ENCODE data around the gene KCNN4. TPM values are rescaled to one million over a fixed set of nuclear protein-coding genes. Genes with fewer than 3 reads are reported as not detected.
A peak's percentile ranks its signal among the peaks of the same experiment; 100 is the strongest.
"Not testable (repeated sequence)": the region's sequence is repeated elsewhere in the genome, so short reads cannot be mapped to it uniquely, and the experiment has no call there.

KCNN4 gene
- total and polyA plus RNA-seq, 2 experiments from 2014 or later, result 3.6 to 5.4 TPM

DNA sequence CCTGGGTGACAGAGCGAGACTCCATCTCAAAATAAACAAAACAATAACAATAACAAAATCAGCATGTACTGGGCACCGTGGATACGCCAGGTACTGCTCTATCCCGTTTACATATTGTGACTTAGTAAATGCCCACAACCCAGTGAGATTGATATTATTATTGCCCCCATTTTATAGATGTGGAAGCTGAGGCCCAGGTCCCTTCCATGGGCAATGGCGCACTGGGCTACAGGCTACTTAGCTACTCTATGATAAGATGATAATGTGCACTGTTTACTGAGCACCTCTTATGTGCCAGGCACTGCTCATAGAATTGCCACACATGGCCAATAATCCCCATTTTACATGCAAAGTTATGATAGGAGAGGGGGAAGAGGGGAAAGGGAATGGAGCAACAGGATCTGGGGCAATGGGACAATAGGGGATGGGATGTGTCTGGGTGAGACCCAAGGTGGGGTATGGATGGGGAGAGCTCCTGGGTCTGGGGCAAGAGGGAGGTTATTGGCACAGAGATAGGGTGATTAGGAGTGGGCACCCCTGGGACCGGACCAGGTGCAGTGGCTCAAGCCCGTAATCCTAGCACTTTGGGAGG is 5.4 kb downstream of the KCNN4 start:
- Histone ChIP-seq H4K20me1 (ENCODE audit: insufficient read depth, poor library complexity, severe bottlenecking) (no peaks in the 10 kb centered on the region), H3K4me2 (no peak overlapping the region), H2AFZ (no peak overlapping the region), H3K36me3 (replicated peaks; ENCODE audit: insufficient read depth, low read depth) (no peaks in the 10 kb centered on the region), H3K9me2 (replicated peaks; ENCODE audit: insufficient read depth) (no peaks in the 10 kb centered on the region), H3K27me3 (no peaks in the 10 kb centered on the region), H3K79me2 (no peaks in the 10 kb centered on the region), H3K4me1 (ENCODE audit: insufficient read depth) (peaks cover 15% of the 10 kb centered on the region), H3K9me3 (ENCODE audit: low read depth) (no peaks in the 10 kb centered on the region), H3K4me3 (no peak overlapping the region), H3K27ac (no peak overlapping the region)
- DNase-seq (ENCODE audit: low spot score), result no peak
- TF ChIP-seq, protein P1, sequence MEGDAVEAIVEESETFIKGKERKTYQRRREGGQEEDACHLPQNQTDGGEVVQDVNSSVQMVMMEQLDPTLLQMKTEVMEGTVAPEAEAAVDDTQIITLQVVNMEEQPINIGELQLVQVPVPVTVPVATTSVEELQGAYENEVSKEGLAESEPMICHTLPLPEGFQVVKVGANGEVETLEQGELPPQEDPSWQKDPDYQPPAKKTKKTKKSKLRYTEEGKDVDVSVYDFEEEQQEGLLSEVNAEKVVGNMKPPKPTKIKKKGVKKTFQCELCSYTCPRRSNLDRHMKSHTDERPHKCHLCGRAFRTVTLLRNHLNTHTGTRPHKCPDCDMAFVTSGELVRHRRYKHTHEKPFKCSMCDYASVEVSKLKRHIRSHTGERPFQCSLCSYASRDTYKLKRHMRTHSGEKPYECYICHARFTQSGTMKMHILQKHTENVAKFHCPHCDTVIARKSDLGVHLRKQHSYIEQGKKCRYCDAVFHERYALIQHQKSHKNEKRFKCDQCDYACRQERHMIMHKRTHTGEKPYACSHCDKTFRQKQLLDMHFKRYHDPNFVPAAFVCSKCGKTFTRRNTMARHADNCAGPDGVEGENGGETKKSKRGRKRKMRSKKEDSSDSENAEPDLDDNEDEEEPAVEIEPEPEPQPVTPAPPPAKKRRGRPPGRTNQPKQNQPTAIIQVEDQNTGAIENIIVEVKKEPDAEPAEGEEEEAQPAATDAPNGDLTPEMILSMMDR (IDR thresholded peaks at IDR 0.05; ENCODE audit: poor library complexity), result no peak
- TF ChIP-seq EZH2 (IDR thresholded peaks at IDR 0.05; ENCODE audit: borderline replicate concordance) (no peak), EZH2phosphoT487 (IDR thresholded peaks at IDR 0.05; ENCODE audit: low read depth, severe bottlenecking, unreplicated experiment) (no peak)
- WGBS (ENCODE audit: low lambda C conversion rate, missing lambda C conversion rate), result 93% methylated on average over 7 of the region's 7 CpGs

DNA sequence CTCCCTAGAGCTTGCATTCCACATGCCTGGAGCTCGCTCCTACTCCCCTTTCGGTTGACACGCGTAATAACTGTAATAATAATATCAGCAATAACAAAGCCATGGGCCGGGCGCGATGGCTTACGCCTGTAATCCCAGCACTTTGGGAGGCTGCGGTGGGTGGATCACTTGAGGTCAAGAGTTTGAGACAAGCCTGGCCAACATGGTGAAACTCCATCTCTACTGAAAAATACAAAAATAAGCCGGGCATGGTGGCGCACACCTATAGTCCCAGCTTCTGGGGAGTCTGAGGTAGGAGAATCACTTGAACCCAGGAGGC is 5.9 kb downstream of the KCNN4 start:
- peak overlapping the region; percentile 39 for H2AFZ ChIP-seq
- not testable (repeated sequence) for H4K20me1 ChIP-seq (ENCODE audit: insufficient read depth, poor library complexity, severe bottlenecking); H3K9me2 ChIP-seq (replicated peaks; ENCODE audit: insufficient read depth); H3K9me3 ChIP-seq (ENCODE audit: low read depth); H3K27me3 ChIP-seq; DNase-seq (ENCODE audit: low spot score); H3K36me3 ChIP-seq (replicated peaks; ENCODE audit: insufficient read depth, low read depth); H3K79me2 ChIP-seq; H3K27ac ChIP-seq
- peak overlapping the region; percentile 92 for H3K4me2 ChIP-seq
- peak overlapping the region; percentile 17 for H3K4me3 ChIP-seq
- WGBS (ENCODE audit: low lambda C conversion rate, missing lambda C conversion rate), result 85% methylated on average over 11 of the region's 11 CpGs
- H3K4me1 ChIP-seq (ENCODE audit: insufficient read depth), result peaks cover 15% of the 10 kb centered on the region

DNA sequence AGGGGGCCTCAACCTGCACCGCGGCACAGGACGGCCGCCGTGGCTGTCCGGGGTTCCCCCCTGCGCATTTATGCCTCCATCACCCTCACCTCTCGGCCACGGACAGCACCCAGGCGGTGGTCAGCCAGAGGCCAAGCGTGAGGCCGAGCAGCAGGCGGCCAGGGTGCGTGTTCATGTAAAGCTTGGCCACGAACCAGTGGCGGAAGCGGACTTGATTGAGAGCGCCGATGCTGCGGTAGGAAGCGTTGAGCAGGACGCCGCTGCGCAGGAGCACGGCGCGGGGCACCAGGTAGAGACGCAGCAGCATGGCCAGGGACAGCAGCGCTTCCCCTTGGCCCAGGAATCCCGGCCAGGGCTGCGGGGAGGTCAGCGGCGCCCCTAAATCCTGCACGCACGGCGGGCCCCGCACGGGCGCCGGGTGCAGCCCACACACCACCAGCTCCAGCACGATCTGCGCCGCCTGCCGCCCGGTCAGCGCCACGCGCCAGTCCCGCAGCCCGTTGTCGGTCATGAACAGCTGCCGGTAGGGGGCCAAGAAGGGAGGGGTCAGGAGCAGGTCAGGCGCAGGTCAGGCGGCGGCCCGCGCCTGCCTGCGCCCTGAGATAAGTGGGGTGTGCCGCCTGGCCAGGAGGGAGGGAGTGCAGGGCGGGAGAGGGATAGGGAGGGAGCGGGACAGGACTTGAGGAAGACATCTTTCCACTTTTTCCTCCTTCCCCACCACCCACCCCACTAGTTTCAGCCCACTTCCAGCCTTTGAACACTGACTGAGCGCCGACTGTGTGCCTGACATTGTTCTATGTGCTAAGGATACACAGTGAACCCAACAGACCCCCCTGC is 6.5 kb downstream of the KCNN4 start:
- peak; percentile 86 for DNase-seq (ENCODE audit: low spot score)
- H3K9me3 ChIP-seq (ENCODE audit: low read depth), result no peaks in the 10 kb centered on the region
- no peaks in the 10 kb centered on the region for H3K79me2 ChIP-seq
- 10% methylated on average over 60 of the region's 63 CpGs for WGBS (ENCODE audit: low lambda C conversion rate, missing lambda C conversion rate)
- H3K4me3 ChIP-seq, result peak overlapping the region; percentile 29
- H4K20me1 ChIP-seq (ENCODE audit: insufficient read depth, poor library complexity, severe bottlenecking), result no peaks in the 10 kb centered on the region
- H3K4me1 ChIP-seq (ENCODE audit: insufficient read depth), result peaks cover 15% of the 10 kb centered on the region
- no peaks in the 10 kb centered on the region for H3K36me3 ChIP-seq (replicated peaks; ENCODE audit: insufficient read depth, low read depth)
- H3K27me3 ChIP-seq, result no peaks in the 10 kb centered on the region
- TF ChIP-seq EZH2phosphoT487 (IDR thresholded peaks at IDR 0.05; ENCODE audit: low read depth, severe bottlenecking, unreplicated experiment), result no peak
- TF ChIP-seq, protein P1 (IDR thresholded peaks at IDR 0.05; ENCODE audit: poor library complexity), result peak; percentile 57
- peak overlapping the region; percentile 39 for H2AFZ ChIP-seq
- H3K4me2 ChIP-seq, result peak overlapping the region; percentile 92
- H3K27ac ChIP-seq, result no peak overlapping the region
- H3K9me2 ChIP-seq (replicated peaks; ENCODE audit: insufficient read depth), result no peaks in the 10 kb centered on the region

DNA sequence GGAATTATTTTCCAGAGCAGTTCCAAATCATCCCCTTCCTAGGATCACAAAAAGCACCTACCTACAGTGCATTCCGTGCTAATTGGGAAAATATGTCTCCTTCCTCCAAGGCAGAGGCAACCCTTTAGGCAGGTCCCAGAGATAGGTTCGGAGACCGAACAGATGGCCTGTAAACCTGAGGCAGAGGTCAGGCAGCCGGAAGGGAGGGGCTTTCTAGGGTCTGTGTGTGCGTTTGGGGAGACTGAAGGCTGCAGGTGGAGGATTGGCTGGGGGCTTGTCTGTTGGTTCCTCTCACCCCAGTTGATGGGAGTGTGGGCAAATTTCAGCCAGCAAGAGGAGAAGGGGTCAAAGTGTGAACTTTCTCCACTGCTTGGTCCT is 7.1 kb downstream of the KCNN4 start:
- no peaks in the 10 kb centered on the region for H4K20me1 ChIP-seq (ENCODE audit: insufficient read depth, poor library complexity, severe bottlenecking)
- no peak overlapping the region for H3K27ac ChIP-seq
- H3K4me1 ChIP-seq (ENCODE audit: insufficient read depth), result peaks cover 17% of the 10 kb centered on the region
- H3K4me3 ChIP-seq, result no peak overlapping the region
- TF ChIP-seq, protein P1 (IDR thresholded peaks at IDR 0.05; ENCODE audit: poor library complexity), result no peak
- TF ChIP-seq EZH2phosphoT487 (IDR thresholded peaks at IDR 0.05; ENCODE audit: low read depth, severe bottlenecking, unreplicated experiment), result no peak
- 21% methylated on average over 5 of the region's 5 CpGs for WGBS (ENCODE audit: low lambda C conversion rate, missing lambda C conversion rate)
- no peaks in the 10 kb centered on the region for H3K79me2 ChIP-seq
- H2AFZ ChIP-seq, result peak overlapping the region; percentile 39
- DNase-seq (ENCODE audit: low spot score), result no peak
- H3K4me2 ChIP-seq, result peak overlapping the region; percentile 92
- H3K27me3 ChIP-seq, result no peaks in the 10 kb centered on the region
- H3K9me2 ChIP-seq (replicated peaks; ENCODE audit: insufficient read depth), result no peaks in the 10 kb centered on the region
- H3K36me3 ChIP-seq (replicated peaks; ENCODE audit: insufficient read depth, low read depth), result no peaks in the 10 kb centered on the region
- H3K9me3 ChIP-seq (ENCODE audit: low read depth), result no peaks in the 10 kb centered on the region
